Glutamatergic neuron (in vitro differentiated cells): ENCODE measurements around the gene FAM43A. TPM values are rescaled to one million over a fixed set of nuclear protein-coding genes. Genes with fewer than 3 reads are reported as not detected.

Source experiments
- DNase-seq: peaks from one replicate; pipeline ENCODE4 v3.0.0; 2022
- H3K27ac Mint-ChIP-seq: one replicate; pipeline ENCODE4 v1.8.0; 2020; ENCODE audit warnings: mild to moderate bottlenecking, mixed read lengths, inconsistent platforms; ENCODE audit not compliant: unreplicated experiment
- H3K27me3 Mint-ChIP-seq: one replicate; pipeline ENCODE4 v1.8.0; 2020; ENCODE audit warnings: mild to moderate bottlenecking, moderate library complexity, mixed read lengths, inconsistent platforms; ENCODE audit not compliant: unreplicated experiment
- H3K36me3 Mint-ChIP-seq: one replicate; pipeline ENCODE4 v1.8.0; 2020; ENCODE audit warnings: mild to moderate bottlenecking, mixed read lengths, inconsistent platforms; ENCODE audit not compliant: unreplicated experiment
- H3K4me1 Mint-ChIP-seq: one replicate; pipeline ENCODE4 v1.8.0; 2020; ENCODE audit warnings: mild to moderate bottlenecking, low read depth, mixed read lengths, inconsistent platforms; ENCODE audit not compliant: unreplicated experiment
- H3K4me3 Mint-ChIP-seq: one replicate; pipeline ENCODE4 v1.8.0; 2020; ENCODE audit warnings: mild to moderate bottlenecking, mixed read lengths, inconsistent platforms; ENCODE audit not compliant: unreplicated experiment
- H3K9me3 Mint-ChIP-seq: one replicate; pipeline ENCODE4 v1.8.0; 2020; ENCODE audit warnings: mild to moderate bottlenecking, moderate library complexity, mixed read lengths, inconsistent platforms; ENCODE audit not compliant: unreplicated experiment
- CTCF ChIP-seq: fragments of 200-600 bp; sonication (generic); IDR thresholded peaks from one replicate; pipeline ENCODE4 v1.5.0; 2021; ENCODE audit not compliant: partially characterized antibody, unreplicated experiment
- total RNA-seq: library from RNA; stranded (reverse); fragmentation: NEBNext Ultra II Directional; extraction: Animal tissue kit (Norgen Biotek cat#: 25700); gene quantifications from one replicate; pipeline ENCODE4 v1.2.1, GENCODE V29; 2021; ENCODE audit not compliant: unreplicated experiment

The FAM43A gene
- total RNA-seq, 1 donor from 2014 or later, result 21.6 TPM

DNA sequence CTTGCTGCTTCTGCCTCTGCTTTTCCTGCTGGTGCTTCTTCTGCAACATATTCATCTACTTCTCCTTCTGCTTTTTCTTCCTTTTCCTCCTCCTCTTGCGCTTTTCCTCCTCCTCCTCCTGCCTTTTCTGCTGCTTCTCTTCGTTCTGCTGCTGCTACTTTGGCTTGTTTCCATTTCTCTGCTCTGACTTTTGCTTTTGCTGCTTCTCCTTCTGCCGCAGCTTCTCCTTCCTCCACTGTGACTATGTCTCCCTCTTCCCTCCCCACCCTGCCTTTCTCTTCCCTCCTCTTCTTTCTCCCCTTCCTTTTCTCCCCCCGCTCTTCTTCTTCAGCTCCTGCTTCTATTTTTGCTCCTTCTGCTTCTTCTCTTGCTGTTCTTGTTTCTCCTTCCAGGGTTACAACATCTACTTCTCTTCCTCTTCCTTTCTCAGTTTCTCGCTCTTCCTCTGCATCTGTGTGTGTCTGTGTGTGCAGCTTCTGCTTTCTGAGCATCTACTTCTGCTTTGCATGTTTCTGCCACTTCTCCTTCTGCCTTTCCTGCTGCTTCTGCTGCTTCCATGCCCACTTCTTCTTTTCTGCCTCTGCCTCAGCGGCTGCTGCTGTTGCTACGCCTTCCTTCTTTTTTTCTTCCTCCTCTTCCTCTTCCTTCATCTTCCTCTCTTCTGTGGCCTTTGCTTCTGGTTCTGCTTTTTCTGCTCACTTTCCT, 51.4 kb downstream of the FAM43A start:
- DNase-seq, result no peak
- no peak for TF ChIP-seq CTCF
- no peak overlapping the region for H3K4me3 Mint-ChIP-seq
- peaks cover 28% of the 10 kb centered on the region for H3K4me1 Mint-ChIP-seq
- H3K36me3 Mint-ChIP-seq, result peaks cover 4% of the 10 kb centered on the region
- no peak overlapping the region for H3K27ac Mint-ChIP-seq
- H3K27me3 Mint-ChIP-seq, result peaks cover 6% of the 10 kb centered on the region
- peaks cover 2% of the 10 kb centered on the region for H3K9me3 Mint-ChIP-seq

Other genes starting within 250 kb of the FAM43A start
- gene ATP13A3, start 198.9 kb upstream of the FAM43A start, total RNA-seq, result 41.6 TPM
- 35.3 TPM for gene TMEM44, start 52.5 kb upstream of the FAM43A start, total RNA-seq
- 26.5 TPM for gene LSG1, start 13.7 kb upstream of the FAM43A start, total RNA-seq